Left cardiac atrium (tissue), 4 donors: ENCODE measurements around the gene STUB1. TPM values are rescaled to one million over a fixed set of nuclear protein-coding genes. Genes with fewer than 3 reads are reported as not detected.

Experiments used
- ATAC-seq, 2 donors: fragments of 200-7000 bp; cut with Tn5 transposase; one replicate each; pipeline ENCODE4 v1.9.1; 2020; ENCODE audit warnings: mild to moderate bottlenecking in 2 of 2, moderate library complexity in 2 of 2
- DNase-seq: peaks from one replicate; pipeline ENCODE4 v3.0.0-alpha.2; 2020
- intact Hi-C, 2 donors: fragments of 100-400 bp; cut with DNase I; formaldehyde crosslinking; loops; one replicate each; pipeline versions ENCODE4 v1.14.1 to v1.15.1; 2022 to 2023
- total RNA-seq, 2 donors: library from RNA; stranded (reverse); fragmentation: NEBNext Ultra II Directional; extraction: Animal tissue kit (Norgen Biotek cat#: 25700); gene quantifications; one replicate each; pipeline ENCODE4 v1.2.1, GENCODE V29; 2021
- donor health status: DM: no; HTN: yes; CAD: no.
- donor health status: DM: no; HTN: yes; CAD: no; lungs with severe emphysema.
- donor health status: DM: yes; HTN: yes; CAD: no.
- donor health status: Dilated cardiomyopathy.

The STUB1 gene
- total RNA-seq, 2 donors from 2014 or later: 89.1 to 101 TPM

DNA sequence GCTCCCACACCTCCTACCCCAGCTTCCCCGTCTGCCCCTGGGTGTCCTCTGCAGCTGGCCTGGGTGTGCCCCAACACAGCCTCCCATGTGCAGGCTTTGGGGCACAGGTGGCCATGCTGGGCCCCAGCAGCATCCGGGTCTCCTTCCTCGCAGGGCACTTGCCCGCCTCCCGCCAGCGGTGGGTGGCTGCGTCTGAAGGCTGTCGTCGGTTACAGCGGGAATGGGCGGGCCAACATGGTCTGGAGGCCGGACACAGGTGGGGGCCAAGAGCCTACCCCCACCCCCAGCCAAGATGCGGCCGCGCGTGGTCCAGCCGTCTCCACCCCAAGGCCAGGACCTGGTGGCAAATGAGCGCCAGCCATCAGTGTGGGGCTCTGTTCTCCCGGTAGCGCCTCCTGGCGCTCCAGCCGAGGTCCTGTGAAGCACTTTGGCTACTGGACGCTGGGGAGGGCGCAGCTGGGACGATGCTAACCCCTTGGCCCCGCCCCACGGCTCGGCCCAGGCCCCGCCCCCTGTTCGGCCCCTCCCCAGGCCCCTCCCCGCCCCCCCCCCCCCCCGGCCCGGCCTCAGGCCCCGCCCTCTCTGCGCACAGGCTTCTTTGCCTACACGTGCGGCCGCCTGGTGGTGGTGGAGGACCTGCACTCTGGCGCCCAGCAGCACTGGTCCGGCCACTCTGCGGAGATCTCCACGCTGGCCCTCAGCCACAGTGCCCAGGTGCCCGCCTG lies 19.6 kb upstream of the STUB1 start:
- intact Hi-C loops: loop anchor here in 1 of 2 donors (5.0 kb wide), 1 partner anchor 88 kb away; no protein-coding TSS in a partner anchor
- DNase-seq (peak; percentile 92), ATAC-seq (peak; percentile 79 to 90)

DNA sequence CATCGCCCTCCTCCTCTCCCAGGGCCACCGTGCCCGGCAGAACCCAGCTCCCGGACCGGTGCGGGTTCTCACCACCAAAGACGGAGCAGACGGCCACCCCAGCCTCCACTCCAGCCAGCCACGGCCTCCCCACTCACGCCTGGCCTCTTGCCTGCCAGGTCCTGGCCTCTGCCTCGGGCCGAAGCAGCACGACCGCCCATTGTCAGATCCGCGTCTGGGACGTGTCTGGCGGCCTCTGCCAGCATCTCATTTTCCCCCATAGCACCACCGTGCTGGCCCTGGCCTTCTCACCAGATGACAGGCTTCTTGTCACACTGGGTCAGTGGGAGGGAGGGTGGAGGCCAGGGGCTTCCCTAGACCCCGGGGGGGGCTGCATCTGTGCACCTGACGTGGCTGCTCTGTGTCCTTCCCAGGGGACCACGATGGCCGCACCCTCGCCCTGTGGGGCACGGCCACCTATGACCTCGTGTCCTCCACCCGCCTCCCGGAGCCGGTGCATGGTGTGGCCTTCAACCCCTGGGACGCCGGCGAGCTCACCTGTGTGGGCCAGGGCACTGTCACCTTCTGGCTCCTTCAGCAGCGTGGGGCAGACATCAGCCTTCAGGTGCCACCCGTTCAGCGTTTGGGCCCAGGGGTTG lies 18.9 kb upstream of the STUB1 start:
- ATAC-seq: no peak
- intact Hi-C loops: loop anchor here in 1 of 2 donors (5.0 kb wide), 1 partner anchor 89 kb away; no protein-coding TSS in a partner anchor
- DNase-seq: no peak

DNA sequence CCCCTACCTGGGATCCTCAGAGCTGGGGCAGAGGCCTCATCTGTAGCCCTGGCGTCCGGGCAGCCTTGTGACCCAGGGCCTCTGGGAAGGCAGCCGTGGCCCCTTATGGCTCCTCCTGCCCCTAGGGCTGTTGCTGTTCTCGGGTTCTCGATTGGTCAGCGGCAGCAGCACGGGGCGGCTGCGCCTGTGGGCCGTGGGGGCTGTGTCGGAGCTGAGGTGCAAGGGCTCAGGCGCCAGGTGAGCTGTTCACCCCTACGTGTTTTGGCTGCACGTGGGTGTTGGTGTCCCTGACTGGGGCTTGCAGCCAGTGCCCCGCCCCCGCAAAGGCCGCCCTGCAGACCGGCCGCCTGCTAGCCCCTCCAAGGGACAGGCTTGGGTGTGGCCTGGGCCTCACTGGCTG lies 18.1 kb upstream of the STUB1 start:
- ATAC-seq (no peak), DNase-seq (no peak)
- intact Hi-C loops: loop anchor here in 1 of 2 donors (5.0 kb wide), 1 partner anchor 90 kb away; no protein-coding TSS in a partner anchor

DNA sequence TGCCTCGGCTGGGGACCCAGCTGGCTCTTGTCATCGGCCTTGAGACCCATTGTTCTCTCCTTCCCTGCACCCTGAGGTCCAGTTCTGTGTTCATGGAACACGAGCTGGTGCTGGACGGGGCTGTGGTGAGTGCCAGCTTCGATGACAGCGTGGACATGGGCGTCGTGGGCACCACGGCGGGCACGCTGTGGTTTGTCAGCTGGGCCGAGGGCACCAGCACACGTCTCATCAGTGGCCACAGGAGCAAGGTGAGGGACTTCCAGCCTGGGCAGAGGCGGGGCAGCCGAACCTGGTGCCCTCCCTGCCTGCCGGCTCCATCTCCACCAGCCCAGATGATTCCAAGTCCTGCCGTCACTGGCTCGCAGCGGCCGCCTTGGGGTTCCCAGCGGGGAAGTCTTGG lies 17.6 kb upstream of the STUB1 start:
- DNase-seq: no peak
- no peak for ATAC-seq
- intact Hi-C loops: loop anchor here in 1 of 2 donors (5.0 kb wide), 1 partner anchor 90 kb away; no protein-coding TSS in a partner anchor

DNA sequence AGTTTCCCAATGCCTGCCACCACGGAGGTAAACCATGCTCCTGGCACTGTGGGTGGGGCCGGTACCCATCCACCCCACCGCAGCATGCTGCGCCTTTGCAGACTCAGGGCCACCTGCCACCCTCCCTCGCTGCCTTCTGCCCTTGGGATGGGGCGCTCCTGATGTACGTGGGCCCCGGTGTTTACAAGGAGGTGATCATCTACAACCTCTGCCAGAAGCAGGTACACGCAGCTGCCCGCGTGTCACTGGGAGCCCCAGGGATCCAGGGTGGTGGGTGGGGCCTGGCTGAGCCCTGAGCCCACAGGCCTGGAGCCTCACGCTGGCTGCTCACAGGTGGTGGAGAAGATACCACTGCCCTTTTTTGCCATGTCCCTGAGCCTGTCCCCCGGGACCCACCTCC lies 13.6 kb upstream of the STUB1 start:
- no peak for ATAC-seq
- intact Hi-C loops: loop anchor here in 1 of 2 donors (5.0 kb wide), 1 partner anchor 84 kb away; no protein-coding TSS in a partner anchor
- DNase-seq: no peak

DNA sequence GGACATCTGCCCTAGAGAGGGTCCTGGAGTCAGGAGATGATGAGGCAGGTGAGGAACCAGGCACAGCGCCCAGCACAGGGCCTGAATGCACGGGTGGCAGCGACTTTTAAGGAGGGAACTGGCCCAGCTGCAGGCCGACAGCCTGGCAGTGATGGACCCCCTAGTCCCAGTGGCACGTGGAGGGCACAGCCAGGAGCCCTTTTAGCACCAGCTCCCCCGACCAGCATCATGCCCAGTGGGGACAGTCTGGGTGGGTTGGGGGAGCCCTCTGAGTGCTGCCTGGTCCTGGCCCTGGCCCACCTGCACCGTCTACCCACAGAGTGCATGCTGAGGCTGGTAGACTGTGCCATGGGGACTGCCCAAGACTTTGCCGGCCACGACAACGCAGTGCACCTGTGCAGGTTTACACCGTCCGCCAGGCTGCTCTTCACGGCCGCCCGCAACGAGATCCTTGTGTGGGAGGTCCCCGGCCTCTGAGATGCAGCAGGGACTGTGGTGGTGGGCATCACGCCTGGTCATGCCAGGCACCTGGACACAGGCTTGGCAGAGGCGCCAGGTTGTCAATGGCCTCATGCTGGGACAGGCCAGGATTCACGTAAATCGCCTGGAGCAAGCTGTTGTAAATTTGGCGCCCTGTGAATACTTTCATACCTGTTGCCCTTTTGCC lies 13.0 kb upstream of the STUB1 start:
- DNase-seq (no peak), ATAC-seq (no peak)
- intact Hi-C loops: loop anchor here in 1 of 2 donors (5.0 kb wide), 1 partner anchor 85 kb away; no protein-coding TSS in a partner anchor

DNA sequence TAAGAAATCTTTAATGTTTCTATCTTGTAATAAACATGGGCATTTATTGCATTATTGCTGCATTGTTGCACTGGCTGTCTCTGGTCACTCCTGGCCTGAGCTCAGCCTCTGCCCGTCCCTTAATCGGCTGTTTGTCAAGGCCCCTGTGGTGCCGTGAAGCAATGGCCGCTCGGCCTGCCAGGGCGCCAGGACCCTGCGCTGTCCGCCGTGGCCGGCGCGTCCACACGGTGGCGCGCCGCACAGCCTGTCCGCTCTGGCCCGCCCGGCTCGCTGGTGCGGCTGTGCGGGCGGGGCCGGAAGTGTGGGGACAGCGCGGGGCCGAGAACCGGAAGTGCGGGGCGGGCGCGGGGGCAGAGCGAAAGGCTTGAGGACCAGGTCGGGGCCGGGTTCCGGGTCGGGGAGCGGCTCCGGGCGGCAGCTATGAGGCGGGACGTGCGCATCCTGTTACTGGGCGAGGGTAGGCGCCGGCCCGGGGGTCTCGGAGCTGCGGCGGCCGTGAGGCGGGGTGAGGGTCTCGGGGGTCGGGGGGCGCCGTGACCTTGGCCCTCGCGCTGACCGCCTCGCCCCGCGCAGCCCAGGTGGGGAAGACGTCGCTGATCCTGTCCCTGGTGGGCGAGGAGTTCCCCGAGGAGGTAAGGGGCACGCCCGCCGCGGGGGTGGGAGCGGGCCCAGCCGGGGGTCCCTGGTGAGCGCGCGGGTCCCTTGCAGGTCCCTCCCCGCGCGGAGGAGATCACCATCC lies 12.3 kb upstream of the STUB1 start, which contains the start of gene RHOT2:
Gene RHOT2 (plus strand): TSS at position 353 of the 739 bp plus-strand sequence. CDS start 68 bp downstream, at position 421.
- DNase-seq (peak; percentile 95), ATAC-seq (peak; percentile 92 to 97)
- intact Hi-C loops: loop anchor here in 1 of 2 donors (5.0 kb wide), 1 partner anchor 86 kb away; no protein-coding TSS in a partner anchor

DNA sequence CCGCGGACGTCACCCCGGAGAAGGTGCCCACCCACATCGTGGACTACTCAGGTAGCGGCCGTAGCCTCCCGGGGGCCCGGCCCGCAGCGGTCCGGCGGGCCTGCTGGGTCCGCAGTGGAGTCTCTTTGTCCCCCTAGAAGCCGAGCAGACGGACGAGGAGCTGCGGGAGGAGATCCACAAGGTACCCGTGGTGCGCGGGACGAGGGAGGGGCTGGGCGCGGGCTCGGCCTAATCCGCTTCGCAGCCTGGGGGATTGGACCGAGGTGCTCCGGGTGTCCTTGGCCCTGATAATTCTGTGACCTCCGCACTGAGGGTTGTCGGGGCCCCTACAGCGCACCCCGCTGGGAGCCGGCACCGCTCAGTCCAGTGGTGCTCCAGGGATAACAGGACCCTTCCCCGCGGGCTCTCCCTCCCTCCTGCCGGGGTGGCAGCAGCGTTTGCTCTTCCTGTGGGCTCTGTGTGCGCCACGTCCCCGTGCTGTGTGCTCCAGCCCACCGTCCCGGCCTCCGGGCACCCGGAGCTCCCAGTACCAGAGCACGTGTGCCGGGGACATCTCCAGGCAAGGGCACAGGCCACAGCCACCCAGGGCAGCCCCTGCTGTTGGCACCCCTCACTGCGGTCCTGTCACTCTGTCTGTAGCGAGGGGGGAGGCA lies 11.6 kb upstream of the STUB1 start:
- intact Hi-C loops: loop anchor here in 1 of 2 donors (5.0 kb wide), 1 partner anchor 86 kb away; no protein-coding TSS in a partner anchor
- no peak for DNase-seq
- ATAC-seq: peak; percentile 3 to 11

DNA sequence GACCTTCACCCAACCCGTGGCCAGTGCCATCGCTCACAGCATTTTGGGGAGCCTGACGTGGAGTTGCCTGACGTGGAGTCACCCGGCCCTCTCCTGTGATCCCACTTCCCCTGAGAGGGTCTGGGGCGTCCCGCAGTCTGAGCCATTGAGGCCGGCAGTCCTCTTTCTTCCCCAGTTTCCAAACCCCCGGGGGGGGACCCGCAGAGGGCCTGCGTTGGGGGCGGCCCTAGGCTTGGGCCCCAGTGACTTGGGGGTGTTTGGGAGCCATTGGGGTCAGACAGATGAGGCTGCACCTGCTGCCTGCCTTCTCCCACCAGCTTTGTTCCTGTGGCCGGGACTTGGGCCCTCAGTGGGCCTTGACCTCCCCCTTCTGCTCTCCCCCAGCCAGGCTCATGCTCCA lies 10.5 kb upstream of the STUB1 start:
- ATAC-seq (no peak), DNase-seq (no peak)
- intact Hi-C loops: loop anchor here in 1 of 2 donors (5.0 kb wide), 1 partner anchor 87 kb away; no protein-coding TSS in a partner anchor

DNA sequence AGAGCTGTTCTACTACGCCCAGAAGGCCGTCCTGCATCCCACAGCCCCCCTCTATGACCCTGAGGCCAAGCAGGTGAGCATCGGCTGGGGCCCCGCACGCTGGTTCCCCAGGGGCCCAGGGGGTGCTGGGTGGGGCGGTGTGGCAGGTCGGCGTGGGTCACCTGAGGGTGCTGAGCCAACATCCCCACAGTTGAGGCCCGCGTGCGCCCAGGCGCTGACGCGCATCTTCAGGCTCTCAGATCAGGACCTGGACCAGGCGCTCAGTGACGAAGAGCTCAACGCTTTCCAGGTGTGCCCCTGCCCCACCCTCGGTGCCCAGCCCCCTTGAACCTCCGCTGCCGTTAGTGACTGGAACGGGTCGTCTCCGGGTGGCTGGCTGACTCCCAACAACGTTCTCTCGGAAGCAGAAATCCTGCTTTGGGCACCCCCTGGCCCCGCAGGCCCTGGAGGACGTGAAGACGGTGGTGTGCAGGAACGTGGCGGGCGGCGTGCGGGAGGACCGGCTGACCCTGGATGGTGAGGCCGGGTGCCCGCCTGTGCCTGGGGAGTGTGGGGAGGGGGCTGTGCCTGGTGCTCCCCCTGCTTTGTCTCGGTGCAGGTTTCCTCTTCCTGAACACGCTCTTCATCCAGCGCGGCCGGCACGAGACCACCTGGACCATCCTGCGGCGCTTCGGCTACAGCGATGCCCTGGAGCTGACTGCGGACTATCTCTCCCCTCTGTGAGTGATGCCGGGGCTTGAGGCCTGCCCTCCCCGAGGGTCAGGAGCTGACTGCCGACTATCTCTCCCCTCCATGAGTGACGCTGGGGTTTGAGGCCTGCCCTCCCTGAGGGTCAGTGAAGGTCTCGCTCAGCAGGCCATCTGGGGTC lies 9.5 kb upstream of the STUB1 start:
- ATAC-seq (no peak), DNase-seq (no peak)
- intact Hi-C loops: no loop called here

DNA sequence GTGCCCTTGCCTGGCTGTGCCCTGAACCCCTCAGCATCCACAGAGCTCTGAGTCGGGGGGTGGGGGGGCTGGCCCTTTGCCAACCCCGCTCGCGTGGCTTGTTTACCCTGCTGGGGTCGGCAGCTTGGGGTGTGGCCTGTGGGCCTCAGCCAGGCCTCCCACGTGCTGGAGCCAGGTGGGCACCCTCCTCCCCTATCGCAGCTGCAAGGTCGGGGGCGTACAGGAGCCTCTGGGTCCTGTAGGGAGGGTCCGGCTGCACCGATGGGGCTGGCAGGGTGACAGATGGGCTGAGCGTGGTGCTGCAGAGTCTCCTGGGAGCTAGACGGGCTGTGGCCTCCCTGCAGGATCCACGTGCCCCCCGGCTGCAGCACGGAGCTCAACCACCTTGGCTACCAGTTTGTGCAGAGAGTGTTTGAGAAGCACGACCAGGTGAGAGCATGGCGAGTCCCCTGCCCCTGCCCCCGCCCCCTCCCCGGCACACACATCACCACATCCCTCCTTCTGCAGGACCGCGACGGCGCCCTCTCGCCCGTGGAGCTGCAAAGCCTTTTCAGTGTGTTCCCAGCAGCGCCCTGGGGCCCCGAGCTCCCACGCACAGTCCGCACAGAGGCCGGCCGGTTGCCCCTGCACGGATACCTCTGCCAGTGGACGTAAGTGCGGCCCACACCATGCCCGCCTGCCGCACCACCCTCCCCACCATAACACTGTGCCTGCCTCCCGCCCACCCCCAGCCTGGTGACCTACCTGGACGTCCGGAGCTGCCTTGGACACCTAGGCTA lies 8.7 kb upstream of the STUB1 start:
- intact Hi-C loops: no loop called here
- DNase-seq: no peak
- no peak for ATAC-seq

DNA sequence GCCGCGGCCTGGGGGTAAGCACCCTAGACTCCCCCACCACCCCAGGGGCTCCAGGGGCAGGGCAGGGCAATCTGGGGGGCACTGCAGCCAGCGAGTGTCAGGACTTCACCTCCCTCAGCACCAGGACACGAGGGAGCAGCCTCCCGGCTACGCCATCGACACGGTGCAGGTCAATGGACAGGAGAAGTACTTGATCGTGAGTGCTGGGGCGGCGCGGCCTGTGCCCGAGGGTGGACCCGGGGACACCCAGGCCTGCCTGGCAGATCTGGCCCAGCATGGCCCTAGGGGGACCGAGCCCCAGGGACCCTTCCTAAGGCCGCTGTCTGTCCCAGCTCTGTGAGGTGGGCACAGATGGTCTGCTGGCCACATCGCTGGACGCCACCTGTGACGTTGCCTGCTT lies 7.8 kb upstream of the STUB1 start:
- intact Hi-C loops: no loop called here
- ATAC-seq (no peak), DNase-seq (no peak)

DNA sequence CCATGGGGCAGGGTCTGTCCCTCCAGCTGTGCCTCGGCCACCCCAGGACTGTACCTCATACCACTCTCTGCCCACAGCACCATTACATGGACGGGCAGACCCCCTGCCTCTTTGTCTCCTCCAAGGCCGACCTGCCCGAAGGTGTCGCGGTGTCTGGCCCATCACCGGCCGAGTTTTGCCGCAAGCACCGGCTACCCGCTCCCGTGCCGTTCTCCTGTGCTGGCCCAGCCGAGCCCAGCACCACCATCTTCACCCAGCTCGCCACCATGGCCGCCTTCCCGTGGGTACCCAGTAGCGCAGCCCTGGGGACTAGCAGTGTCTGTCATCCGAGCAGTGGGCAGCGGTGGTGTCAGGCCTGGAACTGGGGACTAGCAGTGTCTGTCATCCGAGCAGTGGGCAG lies 7.4 kb upstream of the STUB1 start:
- intact Hi-C loops: no loop called here
- DNase-seq: no peak
- ATAC-seq: no peak

DNA sequence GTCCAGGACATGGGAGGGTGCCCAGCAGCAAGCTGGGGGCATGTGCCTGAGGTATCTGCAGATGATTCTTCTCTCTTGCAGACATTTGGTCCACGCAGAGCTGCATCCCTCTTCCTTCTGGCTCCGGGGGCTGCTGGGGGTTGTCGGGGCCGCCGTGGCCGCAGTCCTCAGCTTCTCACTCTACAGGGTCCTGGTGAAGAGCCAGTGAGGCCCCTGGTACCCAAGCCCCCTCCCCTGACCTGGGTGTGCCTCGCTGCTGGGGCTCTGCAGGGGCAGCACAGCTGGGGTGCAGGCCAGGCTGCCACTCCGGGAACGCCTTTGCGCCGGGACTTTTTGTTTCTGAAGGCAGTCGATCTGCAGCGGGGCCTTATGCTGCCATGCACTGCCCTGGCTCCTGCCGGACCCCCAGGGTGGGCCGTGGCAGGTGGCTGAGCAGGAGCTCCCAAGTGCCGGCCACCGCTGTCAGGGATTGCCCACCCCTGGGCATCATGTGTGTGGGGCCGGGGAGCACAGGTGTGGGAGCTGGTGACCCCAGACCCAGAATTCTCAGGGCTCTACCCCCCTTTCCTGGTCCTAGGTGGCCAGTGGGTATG lies 6.7 kb upstream of the STUB1 start:
- no peak for ATAC-seq

DNA sequence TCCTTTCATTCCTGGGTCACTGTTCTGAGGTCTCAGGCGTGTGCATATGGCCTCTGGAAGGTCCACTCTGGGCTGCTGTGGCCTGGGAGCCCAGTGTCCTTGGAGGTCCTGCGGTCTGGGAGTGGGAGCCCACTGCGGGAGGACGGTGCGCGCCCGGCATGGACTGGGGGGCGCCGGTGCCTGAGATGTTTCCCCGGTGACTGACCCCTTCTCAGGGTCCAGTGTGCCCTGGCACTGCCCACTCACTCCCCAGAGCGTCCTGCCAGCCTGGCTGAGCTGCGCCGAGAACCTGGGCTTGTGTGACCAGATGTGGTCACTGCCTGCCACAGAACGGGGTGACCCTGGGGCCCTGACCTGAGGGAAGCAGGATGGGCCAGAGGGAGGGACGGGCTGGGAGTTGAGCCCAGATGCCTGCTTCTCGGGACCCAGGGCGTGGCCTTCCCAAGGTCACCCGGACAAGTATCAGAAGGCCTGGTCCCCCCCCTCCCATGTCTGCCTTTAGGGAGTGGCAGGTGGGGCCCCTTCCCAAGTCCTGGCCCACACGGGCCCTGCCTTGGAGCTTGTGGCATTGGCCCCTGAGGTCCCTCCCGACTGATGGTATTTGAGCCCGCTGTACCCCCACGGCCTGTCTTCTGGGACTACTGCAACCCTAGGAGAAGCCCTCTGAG lies 5.9 kb upstream of the STUB1 start:
- intact Hi-C loops: no loop called here
- ATAC-seq: no peak
- DNase-seq: no peak

More for the DNA sequence above, 6.7 kb upstream of the STUB1 start:
- DNase-seq: no peak
- intact Hi-C loops: no loop called here
